DOHH2 (cell line): ENCODE data around the gene FAM200A.

Source experiments
- EZH2phosphoT487 ChIP-seq: fragments of 200-600 bp; sonication (generic); IDR thresholded peaks from 2 replicates; pipeline ENCODE4 v1.6.1; 2017; ENCODE audit warnings: borderline replicate concordance, mild to moderate bottlenecking, antibody characterized with exemption, low read length, moderate library complexity, mixed read lengths
- TF ChIP-seq, protein P1 (sequence below): fragments of 200-600 bp; sonication (generic); IDR thresholded peaks from one replicate; pipeline ENCODE4 v1.5.1; 2014; ENCODE audit warnings: antibody characterized with exemption, mild to moderate bottlenecking, low read depth, low read length; ENCODE audit not compliant: poor library complexity, severe bottlenecking

DNA sequence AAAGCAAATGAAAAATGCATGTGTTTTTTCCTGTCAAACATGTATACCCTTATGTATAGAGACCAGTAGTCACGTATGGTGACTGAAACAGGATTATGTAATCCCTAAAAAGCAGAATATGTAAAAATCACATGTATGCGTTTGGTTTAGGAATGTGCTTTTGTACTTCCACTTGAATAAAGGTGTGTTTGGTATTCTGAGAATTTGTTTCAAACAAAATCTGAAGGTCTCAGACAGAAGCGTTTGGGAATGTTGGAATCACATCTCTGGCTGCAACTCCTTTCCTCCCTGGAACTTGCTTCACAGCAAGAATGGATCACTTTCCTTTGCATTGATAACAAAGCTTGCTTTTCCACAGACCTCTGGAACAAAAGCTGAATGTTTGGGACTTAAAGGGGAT lies 24.3 kb upstream of the FAM200A start:
- TF ChIP-seq, protein P1, sequence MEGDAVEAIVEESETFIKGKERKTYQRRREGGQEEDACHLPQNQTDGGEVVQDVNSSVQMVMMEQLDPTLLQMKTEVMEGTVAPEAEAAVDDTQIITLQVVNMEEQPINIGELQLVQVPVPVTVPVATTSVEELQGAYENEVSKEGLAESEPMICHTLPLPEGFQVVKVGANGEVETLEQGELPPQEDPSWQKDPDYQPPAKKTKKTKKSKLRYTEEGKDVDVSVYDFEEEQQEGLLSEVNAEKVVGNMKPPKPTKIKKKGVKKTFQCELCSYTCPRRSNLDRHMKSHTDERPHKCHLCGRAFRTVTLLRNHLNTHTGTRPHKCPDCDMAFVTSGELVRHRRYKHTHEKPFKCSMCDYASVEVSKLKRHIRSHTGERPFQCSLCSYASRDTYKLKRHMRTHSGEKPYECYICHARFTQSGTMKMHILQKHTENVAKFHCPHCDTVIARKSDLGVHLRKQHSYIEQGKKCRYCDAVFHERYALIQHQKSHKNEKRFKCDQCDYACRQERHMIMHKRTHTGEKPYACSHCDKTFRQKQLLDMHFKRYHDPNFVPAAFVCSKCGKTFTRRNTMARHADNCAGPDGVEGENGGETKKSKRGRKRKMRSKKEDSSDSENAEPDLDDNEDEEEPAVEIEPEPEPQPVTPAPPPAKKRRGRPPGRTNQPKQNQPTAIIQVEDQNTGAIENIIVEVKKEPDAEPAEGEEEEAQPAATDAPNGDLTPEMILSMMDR, result no peak
- no peak for TF ChIP-seq EZH2phosphoT487
